Brain microvascular endothelial cell (primary cell): ENCODE measurements around the gene TWNK.

Source experiments
- DNase-seq: peaks from one replicate; pipeline ENCODE4 v3.0.0-alpha.2; 2020
- H3K27ac ChIP-seq: fragments of 250-450 bp; sonication (Bioruptor Pico); 2 replicates; pipeline ENCODE4 v1.5.1; 2020; ENCODE audit warnings: mild to moderate bottlenecking, moderate library complexity
- H3K27me3 ChIP-seq: fragments of 250-450 bp; sonication (Bioruptor Pico); replicated peaks from 2 replicates; pipeline ENCODE4 v1.5.1; 2020; ENCODE audit warnings: mild to moderate bottlenecking
- H3K36me3 ChIP-seq: fragments of 250-450 bp; sonication (Bioruptor Pico); replicated peaks from 2 replicates; pipeline ENCODE4 v1.5.1; 2020; ENCODE audit warnings: mild to moderate bottlenecking
- H3K4me3 ChIP-seq: 2 replicates; pipeline ENCODE4 v1.5.1; 2011; ENCODE audit warnings: low read depth, mild to moderate bottlenecking, control low read depth, low read length, moderate library complexity
- in situ Hi-C: cut with HindIII; loops from 2 replicates; pipeline ENCODE4 v1.10.0; 2017; ENCODE audit warnings: low sequenced_read_pairs, low pct_ligation_motif_present
- TF ChIP-seq, protein P1 (sequence below): IDR thresholded peaks from 2 replicates; pipeline ENCODE4 v1.5.1; 2011; ENCODE audit warnings: low read depth, mild to moderate bottlenecking, moderate library complexity, low read length, control low read depth, inconsistent platforms; ENCODE audit errors: missing control alignments

The TWNK gene

GRCh38 chr10:101018600-101019439, 31.5 kb downstream of the TWNK start:
- Histone ChIP-seq H3K27ac (no peak overlapping the region), H3K27me3 (no peaks in the 10 kb centered on the region), H3K4me3 (peak overlapping the region; percentile 12), H3K36me3 (no peaks in the 10 kb centered on the region)
- in situ Hi-C loops: no loop called here
- TF ChIP-seq, protein P1, sequence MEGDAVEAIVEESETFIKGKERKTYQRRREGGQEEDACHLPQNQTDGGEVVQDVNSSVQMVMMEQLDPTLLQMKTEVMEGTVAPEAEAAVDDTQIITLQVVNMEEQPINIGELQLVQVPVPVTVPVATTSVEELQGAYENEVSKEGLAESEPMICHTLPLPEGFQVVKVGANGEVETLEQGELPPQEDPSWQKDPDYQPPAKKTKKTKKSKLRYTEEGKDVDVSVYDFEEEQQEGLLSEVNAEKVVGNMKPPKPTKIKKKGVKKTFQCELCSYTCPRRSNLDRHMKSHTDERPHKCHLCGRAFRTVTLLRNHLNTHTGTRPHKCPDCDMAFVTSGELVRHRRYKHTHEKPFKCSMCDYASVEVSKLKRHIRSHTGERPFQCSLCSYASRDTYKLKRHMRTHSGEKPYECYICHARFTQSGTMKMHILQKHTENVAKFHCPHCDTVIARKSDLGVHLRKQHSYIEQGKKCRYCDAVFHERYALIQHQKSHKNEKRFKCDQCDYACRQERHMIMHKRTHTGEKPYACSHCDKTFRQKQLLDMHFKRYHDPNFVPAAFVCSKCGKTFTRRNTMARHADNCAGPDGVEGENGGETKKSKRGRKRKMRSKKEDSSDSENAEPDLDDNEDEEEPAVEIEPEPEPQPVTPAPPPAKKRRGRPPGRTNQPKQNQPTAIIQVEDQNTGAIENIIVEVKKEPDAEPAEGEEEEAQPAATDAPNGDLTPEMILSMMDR: peak; percentile 84
- peak; percentile 87 for DNase-seq

DNA sequence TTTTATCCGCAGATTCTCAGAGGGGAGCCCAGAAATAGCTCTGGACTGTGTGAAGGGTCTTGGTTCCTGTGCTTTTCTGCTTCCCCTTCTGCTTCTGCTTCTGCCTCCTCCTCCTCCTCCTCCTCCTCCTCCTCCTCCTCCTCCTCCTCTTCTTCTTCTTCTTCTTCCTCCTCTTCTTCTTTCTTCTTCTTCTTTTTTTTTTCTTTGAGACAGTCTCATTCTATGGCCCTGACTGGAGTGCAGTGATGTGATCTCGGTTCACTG, 32.0 kb downstream of the TWNK start:
- H3K4me3 ChIP-seq: no peak overlapping the region
- no peaks in the 10 kb centered on the region for H3K36me3 ChIP-seq
- DNase-seq: no peak
- H3K27ac ChIP-seq: no peak overlapping the region
- TF ChIP-seq, protein P1: no peak
- no peaks in the 10 kb centered on the region for H3K27me3 ChIP-seq
- in situ Hi-C loops: no loop called here

GRCh38 chr10:101020427-101021075, 33.2 kb downstream of the TWNK start:
- in situ Hi-C loops: no loop called here
- H3K27ac ChIP-seq: no peak overlapping the region
- H3K27me3 ChIP-seq: no peaks in the 10 kb centered on the region
- no peak for DNase-seq
- TF ChIP-seq, protein P1: no peak
- H3K36me3 ChIP-seq: no peaks in the 10 kb centered on the region
- no peak overlapping the region for H3K4me3 ChIP-seq

GRCh38 chr10:101021239-101021638, 33.9 kb downstream of the TWNK start:
- no peak overlapping the region for H3K27ac ChIP-seq
- TF ChIP-seq, protein P1: no peak
- H3K27me3 ChIP-seq: no peaks in the 10 kb centered on the region
- in situ Hi-C loops: no loop called here
- no peak for DNase-seq
- H3K4me3 ChIP-seq: no peak overlapping the region
- H3K36me3 ChIP-seq: no peaks in the 10 kb centered on the region

GRCh38 chr10:101021692-101022251, 34.4 kb downstream of the TWNK start:
- Histone ChIP-seq H3K27me3 (no peaks in the 10 kb centered on the region), H3K4me3 (no peak overlapping the region), H3K27ac (no peak overlapping the region), H3K36me3 (no peaks in the 10 kb centered on the region)
- in situ Hi-C loops: no loop called here
- TF ChIP-seq, protein P1: no peak
- DNase-seq: no peak
